Panc1 (cell line): Measurements from ENCODE around the gene CCNG2.

Experiments used
- CTCF ChIP-seq: fragments of 450-650 bp; IDR thresholded peaks from 2 replicates; pipeline ENCODE4 v1.5.1; 2017; ENCODE audit warnings: mild to moderate bottlenecking
- POLR2AphosphoS5 ChIP-seq: IDR thresholded peaks from 2 replicates; pipeline ENCODE4 v1.6.1; 2012; ENCODE audit warnings: mild to moderate bottlenecking, low read depth, low read length, moderate library complexity
- REST ChIP-seq, 2 experiments: IDR thresholded peaks; 2 replicates each; pipeline ENCODE4 v1.6.1; 2011 to 2012; ENCODE audit warnings: low read depth in 2 of 2, control low read depth in 1 of 2, low read length in 1 of 2, mild to moderate bottlenecking in 1 of 2, moderate library complexity in 1 of 2; ENCODE audit not compliant: insufficient read depth in 1 of 2
- SIN3A ChIP-seq: IDR thresholded peaks from 2 replicates; pipeline ENCODE4 v1.6.1; 2012; ENCODE audit warnings: low read depth, mild to moderate bottlenecking, low read length, moderate library complexity, borderline replicate concordance; ENCODE audit not compliant: insufficient read depth
- TCF7L2 ChIP-seq: IDR thresholded peaks from 2 replicates; pipeline ENCODE4 v1.6.1; 2011; ENCODE audit warnings: mild to moderate bottlenecking, low read depth, low read length, inconsistent platforms

GRCh38 chr4:77152421-77152820, 4.6 kb upstream of the CCNG2 start:
- TF ChIP-seq CTCF (no peak), POLR2AphosphoS5 (no peak), REST (IDR thresholded peaks at IDR 0.05; ENCODE audit: insufficient read depth in 1 of 2, low read depth in 2 of 2, low read length in 1 of 2) (no peak), SIN3A (no peak), TCF7L2 (no peak)
